ENCODE measurements around the gene CTNND1. TPM values are rescaled to one million over a fixed set of nuclear protein-coding genes. Genes with fewer than 3 reads are reported as not detected.

Gene CTNND1
- total RNA-seq, 1 donor from 2014 or later: 350 TPM

GRCh38 chr11:57776577-57777210 lies 15.1 kb downstream of the CTNND1 start:
- Mint-ChIP-seq H3K36me3 (ENCODE audit: low read depth, unreplicated experiment) (peaks cover 30% of the 10 kb centered on the region), H3K27me3 (ENCODE audit: unreplicated experiment) (peaks cover 26% of the 10 kb centered on the region), H3K4me1 (ENCODE audit: unreplicated experiment) (peaks cover 91% of the 10 kb centered on the region), H3K4me3 (ENCODE audit: unreplicated experiment) (peak overlapping the region; percentile 75), H3K9me3 (ENCODE audit: unreplicated experiment) (no peaks in the 10 kb centered on the region), H3K27ac (ENCODE audit: unreplicated experiment) (peak overlapping the region; percentile 100)
- no peak for TF ChIP-seq CTCF (IDR thresholded peaks at IDR 0.05; ENCODE audit: unreplicated experiment)
- no peak for DNase-seq (ENCODE audit: low spot score)

- Mint-ChIP-seq H3K4me3 (ENCODE audit: unreplicated experiment) (peak overlapping the region; percentile 77), H3K9me3 (ENCODE audit: unreplicated experiment) (no peaks in the 10 kb centered on the region), H3K4me1 (ENCODE audit: unreplicated experiment) (peaks cover 89% of the 10 kb centered on the region), H3K36me3 (ENCODE audit: low read depth, unreplicated experiment) (peaks cover 24% of the 10 kb centered on the region), H3K27ac (ENCODE audit: unreplicated experiment) (peak overlapping the region; percentile 100), H3K27me3 (ENCODE audit: unreplicated experiment) (peaks cover 25% of the 10 kb centered on the region)
- TF ChIP-seq CTCF (IDR thresholded peaks at IDR 0.05; ENCODE audit: unreplicated experiment): no peak
- DNase-seq (ENCODE audit: low spot score): no peak
Measured at GRCh38 chr11:57777969-57778317, 16.3 kb downstream of the CTNND1 start.

GRCh38 chr11:57778318-57779037 lies 16.9 kb downstream of the CTNND1 start:
- H3K4me3 Mint-ChIP-seq (ENCODE audit: unreplicated experiment): peak overlapping the region; percentile 77
- H3K4me1 Mint-ChIP-seq (ENCODE audit: unreplicated experiment): peaks cover 87% of the 10 kb centered on the region

GRCh38 chr11:57779276-57779675 lies 17.7 kb downstream of the CTNND1 start:
- Mint-ChIP-seq H3K27me3 (ENCODE audit: unreplicated experiment) (peaks cover 24% of the 10 kb centered on the region), H3K4me1 (ENCODE audit: unreplicated experiment) (peaks cover 81% of the 10 kb centered on the region), H3K4me3 (ENCODE audit: unreplicated experiment) (peak overlapping the region; percentile 77), H3K27ac (ENCODE audit: unreplicated experiment) (peak overlapping the region; percentile 100), H3K9me3 (ENCODE audit: unreplicated experiment) (no peaks in the 10 kb centered on the region), H3K36me3 (ENCODE audit: low read depth, unreplicated experiment) (peaks cover 24% of the 10 kb centered on the region)
- no peak for TF ChIP-seq CTCF (IDR thresholded peaks at IDR 0.05; ENCODE audit: unreplicated experiment)
- DNase-seq (ENCODE audit: low spot score): no peak

More at GRCh38 chr11:57778318-57779037, 16.9 kb downstream of the CTNND1 start:
- H3K27me3 Mint-ChIP-seq (ENCODE audit: unreplicated experiment): peaks cover 28% of the 10 kb centered on the region
- peaks cover 24% of the 10 kb centered on the region for H3K36me3 Mint-ChIP-seq (ENCODE audit: low read depth, unreplicated experiment)
- peak; percentile 76 for DNase-seq (ENCODE audit: low spot score)
- TF ChIP-seq CTCF (IDR thresholded peaks at IDR 0.05; ENCODE audit: unreplicated experiment): no peak
- H3K27ac Mint-ChIP-seq (ENCODE audit: unreplicated experiment): peak overlapping the region; percentile 100
- no peaks in the 10 kb centered on the region for H3K9me3 Mint-ChIP-seq (ENCODE audit: unreplicated experiment)

- Mint-ChIP-seq H3K27ac (ENCODE audit: unreplicated experiment) (peak overlapping the region; percentile 78), H3K4me1 (ENCODE audit: unreplicated experiment) (peaks cover 71% of the 10 kb centered on the region), H3K27me3 (ENCODE audit: unreplicated experiment) (peaks cover 16% of the 10 kb centered on the region), H3K9me3 (ENCODE audit: unreplicated experiment) (no peaks in the 10 kb centered on the region), H3K36me3 (ENCODE audit: low read depth, unreplicated experiment) (peaks cover 16% of the 10 kb centered on the region), H3K4me3 (ENCODE audit: unreplicated experiment) (peak overlapping the region; percentile 57)
- DNase-seq (ENCODE audit: low spot score): no peak
- TF ChIP-seq CTCF (IDR thresholded peaks at IDR 0.05; ENCODE audit: unreplicated experiment): no peak
Measured at GRCh38 chr11:57781529-57781943, 19.9 kb downstream of the CTNND1 start.
